Left forelimb (tissue), 1 donor: Measurements from ENCODE around the gene WDR74.
"Not testable (repeated sequence)": the region's sequence is repeated elsewhere in the genome, so short reads cannot be mapped to it uniquely, and the experiment has no call there.

Experiments used
- DNase-seq: peaks from one replicate; pipeline ENCODE4 v3.0.0-alpha.2; 2018; ENCODE audit warnings: low spot score

The WDR74 gene

GRCh38 chr11:62840721-62841360 is 1.5 kb upstream of the WDR74 start:
- DNase-seq, result peak; percentile 78

- DNase-seq, result no peak
These were observed 4.1 kb downstream of the WDR74 start for GRCh38 chr11:62835336-62835735.

GRCh38 chr11:62832336-62833234 is 6.8 kb downstream of the WDR74 start, which contains the start of gene TEX54:
TSS of gene TEX54 (minus strand) at chr11:62832841.
- no peak for DNase-seq

- peak; percentile 100 for DNase-seq
These were observed 7.7 kb downstream of the WDR74 start, which contains the start of gene STX5 for GRCh38 chr11:62831520-62832335. TSS of gene STX5 (minus strand) at chr11:62832051. CDS start at chr11:62831243, 808 bp downstream.

GRCh38 chr11:62830904-62831519 is 8.4 kb downstream of the WDR74 start:
- DNase-seq, result no peak

- not testable (repeated sequence) for DNase-seq
These were observed 11.3 kb downstream of the WDR74 start for GRCh38 chr11:62828130-62828529.

- DNase-seq, result no peak
These were observed 15.7 kb downstream of the WDR74 start for GRCh38 chr11:62823677-62824076.

GRCh38 chr11:62817129-62817528 is 22.3 kb downstream of the WDR74 start:
- DNase-seq, result no peak

- no peak for DNase-seq
These were observed 22.8 kb downstream of the WDR74 start for GRCh38 chr11:62816557-62816956.

GRCh38 chr11:62811659-62812058 is 27.7 kb downstream of the WDR74 start:
- no peak for DNase-seq

- DNase-seq, result no peak
These were observed 28.6 kb downstream of the WDR74 start for GRCh38 chr11:62810748-62811147.

GRCh38 chr11:62806611-62807121 is 32.7 kb downstream of the WDR74 start:
- no peak for DNase-seq

- no peak for DNase-seq
These were observed 33.4 kb downstream of the WDR74 start for GRCh38 chr11:62805961-62806441.

- peak; percentile 97 for DNase-seq
These were observed 34.1 kb downstream of the WDR74 start, which contains the start of gene NXF1 for GRCh38 chr11:62805076-62805892. TSS of gene NXF1 (minus strand) at chr11:62805440. CDS start at chr11:62805356, 84 bp downstream.

- DNase-seq, result no peak
These were observed 34.9 kb downstream of the WDR74 start for GRCh38 chr11:62804310-62805075.

- DNase-seq, result no peak
These were observed 38.3 kb downstream of the WDR74 start for GRCh38 chr11:62801071-62801470.

- no peak for DNase-seq
These were observed 39.9 kb downstream of the WDR74 start for GRCh38 chr11:62799486-62799885.

GRCh38 chr11:62796281-62796680 is 43.1 kb downstream of the WDR74 start:
- DNase-seq, result no peak

GRCh38 chr11:62794201-62794775 is 45.1 kb downstream of the WDR74 start:
- no peak for DNase-seq
